Pancreas (tissue), 10 donors: ENCODE data around the gene KRT84. TPM values are rescaled to one million over a fixed set of nuclear protein-coding genes. Genes with fewer than 3 reads are reported as not detected.
"Not testable (repeated sequence)": the region's sequence is repeated elsewhere in the genome, so short reads cannot be mapped to it uniquely, and the experiment has no call there.

ENCODE experiments used
- ATAC-seq, 4 donors: fragments of 200-7000 bp; cut with Tn5 transposase; one replicate each; pipeline versions ENCODE4 v1.8.0 to v1.9.1; 2020; ENCODE audit warnings: mild to moderate bottlenecking in 4 of 4, moderate library complexity in 4 of 4
- DNase-seq, 6 donors: peaks; one replicate each; pipeline ENCODE4 v3.0.0-alpha.2; 2020
- FAIRE-seq: peaks from 2 replicates; lab custom pipeline; 2012; peaks lifted over from hg19 to GRCh38; lab: Jason Lieb, UNC
- H3K27ac ChIP-seq, 4 donors: fragments of 200-600 bp; sonication (generic); 1 replicate in 3 of 4; 2 replicates in 1 of 4; pipeline versions ENCODE4 v1.5.0 to v1.8.0; 2020
- H3K27me3 ChIP-seq, 4 donors: fragments of 200-600 bp; one replicate each; pipeline ENCODE4 v1.8.0; 2021
- H3K36me3 ChIP-seq, 3 donors: fragments of 200-600 bp; sonication (generic) in 1 of 3; one replicate each; pipeline versions ENCODE4 v1.5.0 to v1.8.0; 2020 to 2021
- H3K4me1 ChIP-seq, 3 donors: fragments of 200-600 bp; one replicate each; pipeline ENCODE4 v1.8.0; 2021
- H3K4me3 ChIP-seq, 4 donors: fragments of 200-600 bp; sonication (generic) in 2 of 4; one replicate each; pipeline versions ENCODE4 v1.5.0 to v1.8.0; 2020 to 2021
- H3K9me3 ChIP-seq, 4 donors: fragments of 200-600 bp; one replicate each; pipeline ENCODE4 v1.8.0; 2021
- CTCF ChIP-seq, 4 donors: fragments of 200-600 bp; sonication (generic) in 3 of 4; IDR thresholded peaks; one replicate each; pipeline versions ENCODE4 v1.5.0 to v1.8.0; 2021; ENCODE audit warnings: antibody characterized with exemption in 4 of 4
- whole genome bisulfite sequencing, 2 donors: extraction: QIAGEN DNeasy Blood & Tissue Kit; methylation state at CpG; one replicate each; pipeline ENCODE4 v1.1.7; 2013; 5-methylcytosine and 5-hydroxymethylcytosine counted together
- intact Hi-C, 3 donors: fragments of 100-400 bp; cut with DNase I; formaldehyde crosslinking; loops; one replicate each; pipeline versions ENCODE4 v1.11.1 to v1.14.2; 2022
- polyA plus RNA-seq, 2 donors: library from polyadenylated mRNA; stranded (reverse); fragments of 200-250 nt; gene quantifications; one replicate each; pipeline ENCODE4 v1.2.3, GENCODE V29; 2013
- total RNA-seq, 6 donors: library from RNA; stranded (reverse); fragmentation: NEBNext Ultra II Directional in 4 of 6; extraction: Animal tissue kit (Norgen Biotek cat#: 25700) in 4 of 6; gene quantifications; one replicate each; pipeline versions ENCODE4 v1.2.1 to v1.2.4, GENCODE V29; 2021 to 2023
- donor health status: healthy with polysubstance abuse.
- donor health status: DM: no; HTN: no; CAD: no; lungs with moderate emphysema.
- donor health status: DM: no; HTN: no; CAD: no.
- donor health status: control.
- donor health status: control.
- donor health status: Bipolar disorder and iron deficiency.
- donor health status: DM: yes; HTN: yes; CAD: no.
- donor health status: DM: no; HTN: no; CAD: no.
- donor health status: DM: no; HTN: no; CAD: no.
- donor health status: DM: yes; HTN: yes; CAD: no.

The KRT84 gene
- total and polyA plus RNA-seq, 8 donors = not detected

GRCh38 chr12:52347551-52348510, 37.6 kb downstream of the KRT84 start:
- FAIRE-seq = no peak
- no peak overlapping the region for H3K27ac ChIP-seq
- no peak overlapping the region for H3K4me3 ChIP-seq
- H3K36me3 ChIP-seq = no peaks in the 10 kb centered on the region
- peak in 2 of 4 donors; percentile 11 to 24 for ATAC-seq
- no peaks in the 10 kb centered on the region for H3K27me3 ChIP-seq
- no peak for TF ChIP-seq CTCF (IDR thresholded peaks at IDR 0.05)
- no peak for DNase-seq
- peaks cover 19 to 23% (median 22%) of the 10 kb centered on the region in 3 donors for H3K4me1 ChIP-seq
- intact Hi-C loops = no loop called here
- no peaks in the 10 kb centered on the region for H3K9me3 ChIP-seq
- 64 to 68% methylated on average over 16 of the region's 16 CpGs for WGBS, 2 donors

- Histone ChIP-seq H3K27me3 (no peaks in the 10 kb centered on the region), H3K9me3 (no peaks in the 10 kb centered on the region), H3K27ac (peak overlapping the region in 1 of 4 donors; percentile 7), H3K4me1 (peaks cover 19 to 23% (median 22%) of the 10 kb centered on the region in 3 donors), H3K36me3 (no peaks in the 10 kb centered on the region), H3K4me3 (no peak overlapping the region)
- no peak for TF ChIP-seq CTCF (IDR thresholded peaks at IDR 0.05)
- no peak for ATAC-seq
- no peak for FAIRE-seq
- DNase-seq = no peak
- 80 to 84% methylated on average over 8 to 9 of the region's 9 CpGs for WGBS, 2 donors
- intact Hi-C loops = no loop called here
Measured at GRCh38 chr12:52347016-52347415, 38.4 kb downstream of the KRT84 start.

GRCh38 chr12:52346593-52346992, 38.9 kb downstream of the KRT84 start:
- Histone ChIP-seq H3K27me3 (no peaks in the 10 kb centered on the region), H3K4me1 (peaks cover 19 to 23% (median 22%) of the 10 kb centered on the region in 3 donors), H3K9me3 (no peaks in the 10 kb centered on the region), H3K27ac (peak overlapping the region in 1 of 4 donors; percentile 7), H3K36me3 (no peaks in the 10 kb centered on the region), H3K4me3 (no peak overlapping the region)
- TF ChIP-seq CTCF (IDR thresholded peaks at IDR 0.05) = no peak
- ATAC-seq (peak; percentile 69 to 80 (median 71)), DNase-seq (peak in 2 of 6 donors; percentile 27 to 30), FAIRE-seq (no peak)
- intact Hi-C loops = no loop called here
- WGBS, 2 donors = 26 to 44% methylated on average over 4 of the region's 4 CpGs

GRCh38 chr12:52345041-52345440, 40.4 kb downstream of the KRT84 start:
- 69 to 83% methylated on average over 8 of the region's 8 CpGs for WGBS, 2 donors
- H3K4me1 ChIP-seq = peaks cover 18 to 23% (median 19%) of the 10 kb centered on the region in 3 donors
- H3K27ac ChIP-seq, H3K4me3 ChIP-seq, DNase-seq, H3K27me3 ChIP-seq, ATAC-seq, intact Hi-C loops, H3K9me3 ChIP-seq, FAIRE-seq, H3K36me3 ChIP-seq: not testable (repeated sequence)

- no peaks in the 10 kb centered on the region for H3K36me3 ChIP-seq
- 96 to 99% methylated on average over 12 of the region's 12 CpGs for WGBS, 2 donors
- peaks cover 18 to 23% (median 19%) of the 10 kb centered on the region in 3 donors for H3K4me1 ChIP-seq
- ATAC-seq = no peak
- DNase-seq = no peak
- no peak overlapping the region for H3K27ac ChIP-seq
- no peaks in the 10 kb centered on the region for H3K27me3 ChIP-seq
- intact Hi-C loops = no loop called here
- TF ChIP-seq CTCF (IDR thresholded peaks at IDR 0.05) = no peak
- no peaks in the 10 kb centered on the region for H3K9me3 ChIP-seq
- H3K4me3 ChIP-seq = no peak overlapping the region
- no peak for FAIRE-seq
Measured at GRCh38 chr12:52344111-52344510, 41.3 kb downstream of the KRT84 start.
